ENCODE measurements around the gene GALNT14.

The GALNT14 gene

DNA sequence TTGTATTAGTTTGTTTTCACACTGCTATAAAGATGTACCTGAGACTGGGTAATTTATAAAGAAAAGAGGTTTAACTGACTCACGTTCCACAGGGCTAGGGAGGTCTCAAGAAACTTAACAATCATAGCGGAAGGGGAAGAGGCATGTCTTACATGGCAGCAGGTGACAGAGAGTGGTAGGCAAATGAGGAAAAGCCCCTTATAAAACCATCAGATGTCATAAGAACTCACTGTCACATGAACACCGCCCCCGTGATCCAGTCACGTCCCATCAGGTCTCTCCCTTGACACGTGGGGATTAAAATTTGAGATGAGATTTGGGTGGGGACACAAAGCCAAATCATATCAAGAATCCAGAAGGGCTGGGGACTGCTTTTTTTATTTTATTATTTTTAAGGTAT lies 120.0 kb downstream of the GALNT14 start:
- no peak for DNase-seq (ENCODE audit: extremely low read depth in 1 of 2, low read depth in 1 of 2)

DNA sequence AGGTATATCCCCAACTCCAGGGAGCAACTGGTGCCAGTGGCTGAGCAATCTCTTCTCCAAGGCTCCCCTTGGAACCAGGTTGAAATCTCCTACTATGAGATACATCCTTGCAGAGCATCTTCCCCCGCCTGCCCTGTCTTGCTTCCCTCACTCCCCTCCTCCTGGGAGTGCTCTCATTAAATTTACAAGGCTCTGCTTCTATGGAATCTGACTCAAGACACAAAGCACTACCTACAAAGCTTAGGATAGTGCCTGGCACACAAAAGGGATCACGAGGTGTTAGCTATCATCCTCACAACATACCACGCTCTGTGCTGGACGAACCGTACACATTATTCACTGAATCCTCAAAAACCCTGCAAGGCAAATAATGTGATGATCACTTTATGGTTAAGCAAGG lies 121.6 kb downstream of the GALNT14 start:
- no peak for DNase-seq (ENCODE audit: extremely low read depth in 1 of 2, low read depth in 1 of 2)

DNA sequence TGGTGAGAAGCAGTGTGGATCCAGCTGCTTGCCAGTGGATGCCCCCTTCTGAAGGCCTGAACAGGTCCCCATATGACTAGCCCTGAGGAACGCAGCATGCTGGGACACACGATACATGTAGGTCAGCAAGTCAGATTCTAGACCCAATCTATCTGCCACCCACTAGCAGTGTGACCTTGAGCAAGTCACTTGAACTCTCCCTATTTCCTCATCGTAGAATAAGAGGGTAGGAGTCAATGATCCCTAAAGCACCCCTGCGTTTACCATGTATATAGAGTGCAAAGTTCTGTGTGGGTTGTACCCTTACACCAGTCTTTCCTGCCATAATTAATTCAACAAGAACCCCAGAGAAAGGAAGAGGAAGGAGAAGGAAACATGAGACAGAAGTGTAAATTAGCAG lies 123.7 kb downstream of the GALNT14 start:
- no peak for DNase-seq (ENCODE audit: extremely low read depth in 1 of 2, low read depth in 1 of 2)

DNA sequence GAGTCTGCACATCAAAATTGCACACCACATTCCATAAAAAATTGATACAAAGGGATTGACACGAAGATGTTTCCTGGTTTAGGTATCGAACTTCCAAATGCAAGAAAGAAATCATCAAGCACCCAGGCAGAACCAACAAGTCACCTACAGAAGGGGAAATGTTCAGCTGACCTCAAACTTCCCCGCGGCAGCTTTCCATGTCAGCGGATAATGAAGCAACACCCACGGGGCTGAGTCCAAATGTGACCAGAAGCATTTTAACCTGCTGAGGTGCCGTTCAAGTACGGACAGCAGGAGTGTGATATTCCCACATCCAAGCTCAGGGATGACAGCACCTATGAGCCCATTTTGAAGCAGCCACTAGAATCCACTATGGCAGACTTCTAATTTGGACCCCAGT lies 124.9 kb downstream of the GALNT14 start:
- no peak for DNase-seq (ENCODE audit: extremely low read depth in 1 of 2, low read depth in 1 of 2)

DNA sequence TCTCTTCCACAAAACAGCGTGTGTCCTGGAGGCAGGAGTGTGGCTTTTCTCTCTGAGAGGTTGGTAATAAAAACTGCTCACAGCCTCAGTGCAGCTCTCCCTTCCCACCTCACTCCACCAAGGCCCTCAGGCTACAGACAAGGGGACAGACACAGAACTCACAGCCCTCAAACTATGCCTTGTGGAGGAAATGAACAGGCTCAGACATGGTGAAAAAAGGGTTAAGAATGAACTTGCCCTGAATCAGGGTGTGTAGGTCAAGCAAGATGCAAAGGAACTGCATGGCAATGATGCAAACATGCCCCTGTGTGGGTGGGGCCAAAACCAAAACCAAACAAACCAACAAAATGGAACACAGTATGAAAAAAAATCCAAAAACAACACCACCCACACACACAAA lies 125.8 kb downstream of the GALNT14 start:
- no peak for DNase-seq (ENCODE audit: extremely low read depth in 1 of 2, low read depth in 1 of 2)

DNA sequence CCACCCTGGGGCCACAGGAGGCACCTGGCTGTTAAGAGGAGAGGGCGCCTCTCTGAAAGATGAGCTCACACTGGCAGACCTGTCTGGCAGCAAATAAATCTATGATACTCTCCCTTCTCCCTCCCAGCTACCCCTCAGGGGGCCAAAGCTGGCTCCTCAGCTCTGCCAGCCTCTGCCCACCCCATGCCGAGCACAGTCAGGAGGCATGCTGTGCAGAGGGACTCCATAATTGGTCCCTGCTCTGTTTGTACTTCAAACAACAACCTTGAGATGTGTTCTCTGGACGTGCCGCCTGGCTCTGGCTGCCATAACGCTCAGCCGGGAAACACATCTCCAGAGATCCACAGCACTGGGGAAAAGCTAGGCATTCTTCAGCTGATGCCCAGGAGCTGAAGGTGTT lies 126.7 kb downstream of the GALNT14 start:
- DNase-seq (ENCODE audit: extremely low read depth in 1 of 2, low read depth in 1 of 2): no peak

DNA sequence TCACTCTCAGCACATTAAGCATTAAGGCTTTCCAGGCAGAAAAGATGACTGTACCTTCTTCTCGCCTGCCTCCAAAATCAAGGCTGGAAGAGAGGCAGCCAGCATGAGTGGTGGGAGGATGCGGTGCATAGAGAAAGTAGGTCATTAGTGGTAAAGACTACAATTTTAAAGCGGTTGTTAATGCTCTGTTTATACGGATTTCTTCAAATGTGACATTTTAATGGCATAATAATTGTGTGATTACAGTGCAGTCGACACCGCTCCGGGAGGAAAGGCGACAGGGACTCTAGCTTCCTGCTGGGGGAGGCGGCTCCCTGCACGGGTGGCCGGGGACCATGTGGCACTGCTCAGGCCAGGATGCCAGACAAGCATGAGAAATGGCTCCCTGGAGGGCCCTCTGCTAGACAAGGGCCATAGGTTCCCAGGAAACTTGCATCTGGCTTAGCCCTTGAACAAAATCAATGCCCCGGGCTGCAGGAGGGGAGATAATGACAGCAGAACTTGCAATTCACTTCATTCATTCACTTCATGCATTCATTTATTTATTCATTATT lies 129.6 kb downstream of the GALNT14 start:
- no peak for DNase-seq (ENCODE audit: extremely low read depth in 1 of 2, low read depth in 1 of 2)

DNA sequence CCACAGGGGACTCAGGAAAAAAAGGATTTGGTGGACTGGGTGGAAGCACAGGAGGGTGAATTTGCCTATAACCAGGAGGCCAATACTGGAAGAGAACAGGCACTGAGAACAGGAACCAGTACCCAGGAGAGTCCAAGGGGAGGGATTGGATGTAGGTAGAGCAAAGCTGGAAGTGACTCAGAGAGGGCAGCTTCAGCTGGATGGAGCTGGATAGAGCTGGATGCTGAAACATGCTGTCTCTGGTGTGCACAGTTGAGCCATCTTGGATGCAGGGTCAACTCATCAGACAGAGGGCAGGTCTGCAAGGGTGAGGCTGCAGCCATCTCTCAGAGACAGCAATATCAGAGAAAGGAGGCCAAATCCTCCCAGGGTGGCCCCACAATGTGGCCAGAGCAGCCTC lies 134.0 kb downstream of the GALNT14 start:
- DNase-seq (ENCODE audit: extremely low read depth in 1 of 2, low read depth in 1 of 2): no peak

DNA sequence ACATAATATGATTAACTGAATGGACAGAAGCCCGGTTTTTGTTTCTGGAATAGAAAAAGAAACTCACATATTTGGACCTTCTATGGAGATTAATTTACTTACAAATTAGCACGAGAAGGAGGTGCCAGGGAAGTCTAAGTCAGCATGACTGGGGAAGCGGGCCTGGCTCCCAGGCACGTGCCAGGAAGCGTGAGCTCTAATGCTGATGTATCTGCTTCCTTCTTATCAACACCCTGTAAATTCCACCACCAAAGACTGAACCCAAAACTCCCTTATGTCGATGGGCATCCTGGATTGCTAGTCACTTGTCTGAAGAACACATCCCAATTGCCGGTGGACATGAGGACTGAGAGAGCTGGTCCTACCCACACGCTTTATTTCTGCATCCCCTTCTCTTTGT lies 134.5 kb downstream of the GALNT14 start:
- no peak for DNase-seq (ENCODE audit: extremely low read depth in 1 of 2, low read depth in 1 of 2)

DNA sequence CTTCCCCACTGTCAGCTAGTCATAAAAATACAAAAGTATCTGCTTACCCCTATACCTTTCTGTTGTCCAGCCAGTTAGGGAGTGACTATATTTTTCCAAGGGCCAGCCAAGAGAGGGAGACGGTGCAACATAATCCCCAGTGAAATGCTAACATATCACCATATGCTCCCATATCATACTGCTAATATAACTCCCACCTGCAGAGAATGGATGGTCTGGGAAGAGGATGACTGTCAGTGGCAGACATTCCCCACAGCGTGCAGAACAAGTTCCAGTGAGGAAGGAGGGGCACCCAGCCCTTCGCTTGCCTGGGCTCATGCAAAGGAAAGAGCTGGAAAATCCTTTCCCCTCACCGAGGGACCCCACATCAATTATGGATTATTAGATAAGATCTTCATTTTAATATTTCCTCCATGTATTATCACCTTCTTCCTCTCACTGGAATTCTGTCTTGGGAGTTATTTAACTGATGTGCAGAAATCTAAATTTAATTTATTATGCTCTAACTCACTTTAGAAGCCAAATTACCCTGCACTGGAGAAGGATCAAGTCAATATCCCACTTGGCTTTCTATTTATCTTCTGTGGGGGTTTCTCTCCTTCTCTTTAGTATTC lies 135.6 kb downstream of the GALNT14 start:
- no peak for DNase-seq (ENCODE audit: extremely low read depth in 1 of 2, low read depth in 1 of 2)

DNA sequence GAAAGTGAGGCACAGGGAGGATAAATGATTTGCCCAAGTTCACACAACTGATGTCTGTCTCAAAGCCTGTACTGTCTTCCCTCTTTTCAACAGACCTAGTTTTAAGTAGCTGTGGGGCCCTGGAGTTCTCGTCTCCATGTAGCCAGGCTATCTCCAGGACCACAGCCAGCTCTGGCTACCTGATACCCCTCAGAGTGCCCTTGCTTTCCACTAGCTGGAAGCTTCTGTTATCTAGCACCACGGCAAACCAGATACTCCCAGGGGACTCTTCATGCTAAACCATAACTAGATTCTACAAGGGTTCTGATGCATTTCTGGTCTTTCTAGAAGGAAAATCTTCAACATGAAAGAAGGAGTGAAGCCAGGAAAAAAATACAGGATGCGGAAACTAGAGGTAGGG lies 137.3 kb downstream of the GALNT14 start:
- DNase-seq (ENCODE audit: extremely low read depth in 1 of 2, low read depth in 1 of 2): no peak

DNA sequence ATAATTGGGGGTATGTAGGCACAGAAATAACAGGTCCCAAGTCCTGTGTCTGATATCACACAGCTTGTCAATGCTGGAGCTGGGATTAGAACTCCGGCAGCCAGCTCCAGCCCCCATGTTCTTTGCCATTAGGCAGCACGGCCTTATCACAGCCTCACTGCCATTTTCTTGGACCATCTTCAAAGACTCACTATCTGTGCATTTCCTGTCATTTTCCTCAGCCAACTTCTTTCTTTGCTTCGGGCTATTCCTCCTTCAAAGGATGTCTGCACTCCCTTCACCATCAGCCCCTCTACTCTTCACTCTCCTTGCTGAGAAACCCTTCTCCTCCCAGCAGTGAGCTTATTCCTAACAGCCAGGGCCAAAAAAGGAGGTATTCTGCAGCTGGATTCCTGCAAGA lies 139.6 kb downstream of the GALNT14 start:
- no peak for DNase-seq (ENCODE audit: extremely low read depth in 1 of 2, low read depth in 1 of 2)

DNA sequence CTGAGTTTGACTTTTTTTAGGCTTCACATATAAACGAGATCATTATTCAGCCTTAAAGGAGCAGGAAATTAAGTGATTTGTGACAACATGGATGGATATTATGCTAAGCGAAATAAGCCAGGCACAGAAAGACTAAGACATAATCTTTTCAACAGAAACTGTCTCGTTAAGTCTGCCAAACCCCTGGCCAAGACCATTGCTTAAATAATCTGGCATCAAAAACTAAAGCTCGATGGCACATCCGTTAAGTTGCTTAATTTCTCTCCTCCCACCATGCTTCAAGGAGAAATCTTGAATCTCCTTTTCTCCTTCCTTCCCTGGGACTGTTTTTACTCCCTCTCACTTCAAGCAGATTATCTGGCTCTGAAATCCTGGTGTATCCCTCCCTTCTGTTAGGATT lies 140.3 kb downstream of the GALNT14 start:
- DNase-seq (ENCODE audit: extremely low read depth in 1 of 2, low read depth in 1 of 2): no peak

DNA sequence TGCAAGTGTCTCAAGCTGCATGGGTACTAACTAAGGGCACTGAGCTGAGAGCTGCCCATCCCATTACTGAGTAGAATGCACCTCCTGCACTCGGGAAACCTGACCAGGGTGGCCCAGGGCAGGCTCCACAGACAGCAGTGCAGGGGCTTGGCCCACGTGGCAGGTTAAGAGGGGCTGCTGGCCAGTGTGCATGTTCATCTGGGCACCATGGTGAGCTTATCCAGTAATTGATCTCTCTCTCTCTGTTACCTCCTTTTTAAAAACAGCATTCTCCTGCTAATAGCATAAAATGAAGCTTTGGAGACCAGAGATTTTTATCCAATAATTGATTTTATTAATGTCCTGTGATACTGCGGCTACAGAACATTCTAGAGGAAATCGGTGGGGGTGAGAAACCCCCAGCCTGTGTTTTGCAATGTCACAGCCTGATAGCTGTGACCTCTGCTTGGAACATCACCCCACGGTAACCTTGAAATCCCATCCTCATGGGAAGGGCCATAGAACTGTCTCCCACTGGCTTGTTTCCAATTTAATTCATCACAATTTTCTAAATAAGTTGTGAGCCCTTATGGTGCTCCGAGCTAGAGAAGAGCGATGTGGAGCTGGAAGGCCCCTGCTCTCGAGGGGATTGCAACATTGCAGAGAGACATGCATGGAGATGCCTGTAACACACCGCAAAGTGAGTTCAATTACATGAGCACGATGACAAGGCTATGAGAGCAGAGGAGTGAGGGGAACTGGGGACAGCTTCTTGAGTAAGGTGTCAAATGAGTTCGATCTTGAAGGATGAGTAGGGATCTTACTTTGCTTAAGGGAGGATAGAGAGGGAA lies 143.8 kb downstream of the GALNT14 start:
- no peak for DNase-seq (ENCODE audit: extremely low read depth in 1 of 2, low read depth in 1 of 2)

DNA sequence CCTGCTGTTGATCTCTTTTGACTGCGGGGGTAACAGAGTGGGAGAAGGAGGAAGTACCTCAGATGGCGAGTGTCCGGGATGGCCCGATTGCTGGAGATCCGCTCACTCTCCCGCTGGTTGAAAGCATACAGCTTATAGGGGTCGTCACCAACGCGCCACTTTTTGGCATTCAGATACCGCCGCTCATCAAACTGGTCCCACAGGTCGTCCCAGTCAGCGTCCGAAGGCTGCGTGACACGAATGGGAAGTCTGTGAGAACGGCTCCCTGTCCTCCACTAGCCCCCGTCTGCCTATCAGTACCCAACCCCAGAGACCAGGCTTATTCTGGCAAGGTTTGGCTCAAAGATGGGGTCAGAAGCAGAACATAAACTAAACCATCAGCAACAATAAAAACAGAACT lies 145.5 kb downstream of the GALNT14 start:
- DNase-seq (ENCODE audit: extremely low read depth in 1 of 2, low read depth in 1 of 2): no peak

DNA sequence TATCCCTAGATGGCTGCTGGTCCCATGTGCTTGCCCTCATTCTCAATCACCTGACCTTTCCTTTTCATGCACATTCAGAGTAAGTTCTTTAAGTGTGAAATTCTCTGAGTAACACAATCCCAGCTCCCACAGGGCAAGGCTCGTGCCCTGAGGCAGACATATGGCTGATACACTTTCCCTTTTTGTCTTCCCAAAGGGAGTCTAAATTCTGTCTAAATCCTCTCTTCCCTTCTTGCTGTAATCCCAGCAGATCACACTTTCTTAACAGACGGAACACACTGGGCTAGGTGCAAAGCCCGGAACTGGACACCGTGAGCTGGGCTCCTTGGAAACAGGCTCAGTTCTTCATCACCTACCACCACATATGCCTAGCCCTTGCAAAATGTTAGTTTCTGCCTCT lies 147.6 kb downstream of the GALNT14 start:
- no peak for DNase-seq (ENCODE audit: extremely low read depth in 1 of 2, low read depth in 1 of 2)

DNA sequence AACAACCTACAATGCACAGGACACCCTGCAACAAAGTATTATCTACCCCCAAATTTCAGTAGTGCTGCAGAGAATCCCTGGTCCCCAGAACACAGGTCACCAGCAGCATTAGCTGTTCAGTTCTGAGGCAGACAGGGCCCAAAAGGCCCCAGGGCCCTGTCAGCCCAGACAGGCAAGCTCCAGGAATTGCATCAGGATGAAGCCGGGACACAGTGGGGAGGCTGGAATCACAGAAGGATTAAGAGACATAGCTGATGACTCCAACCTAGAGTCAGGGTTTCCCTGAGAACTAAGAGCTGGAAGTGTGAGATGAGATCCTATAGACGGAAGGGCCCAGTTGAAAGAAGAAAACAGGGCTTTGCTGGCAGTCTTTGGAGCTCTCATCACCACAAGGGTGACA lies 148.1 kb downstream of the GALNT14 start:
- DNase-seq (ENCODE audit: extremely low read depth in 1 of 2, low read depth in 1 of 2): no peak

DNA sequence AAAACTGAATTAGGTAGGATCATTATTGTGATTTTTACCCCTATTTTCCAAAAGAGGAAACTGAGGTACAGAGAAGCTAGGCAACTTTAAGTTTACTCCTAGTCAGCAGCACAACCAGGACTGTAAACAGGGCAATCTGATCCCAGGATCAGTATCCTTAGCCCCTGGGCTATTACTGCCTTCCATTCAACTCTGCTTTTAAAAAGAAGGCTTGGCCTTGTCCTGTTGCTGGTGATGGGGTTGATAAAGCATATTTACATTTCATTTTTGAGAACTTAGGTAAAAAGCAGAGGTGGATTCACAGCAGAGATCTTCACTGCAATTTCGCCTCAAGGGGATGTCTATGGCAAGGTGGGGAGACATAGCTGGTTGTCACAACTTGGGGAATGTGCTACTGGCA lies 148.5 kb downstream of the GALNT14 start:
- DNase-seq (ENCODE audit: extremely low read depth in 1 of 2, low read depth in 1 of 2): no peak

DNA sequence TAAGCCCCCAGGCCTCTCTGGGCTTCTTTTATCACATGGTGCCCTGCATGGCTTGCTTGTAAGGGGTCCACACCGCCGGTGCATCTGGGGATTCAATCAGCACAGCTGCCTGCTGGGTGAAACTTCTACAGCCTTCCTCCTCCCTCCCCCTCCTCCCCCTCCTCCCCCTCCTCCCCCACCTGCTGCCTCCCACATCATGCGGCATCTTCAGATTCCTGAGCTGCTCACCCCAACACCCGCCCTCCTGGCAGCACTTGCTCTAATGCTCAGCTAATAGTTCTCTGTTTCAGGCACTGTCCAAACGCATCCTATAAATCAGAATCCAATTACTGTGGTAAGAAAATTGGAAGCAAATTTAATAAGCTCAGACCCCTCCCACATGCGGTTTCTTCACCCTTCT lies 150.7 kb downstream of the GALNT14 start:
- DNase-seq (ENCODE audit: extremely low read depth in 1 of 2, low read depth in 1 of 2): no peak

DNA sequence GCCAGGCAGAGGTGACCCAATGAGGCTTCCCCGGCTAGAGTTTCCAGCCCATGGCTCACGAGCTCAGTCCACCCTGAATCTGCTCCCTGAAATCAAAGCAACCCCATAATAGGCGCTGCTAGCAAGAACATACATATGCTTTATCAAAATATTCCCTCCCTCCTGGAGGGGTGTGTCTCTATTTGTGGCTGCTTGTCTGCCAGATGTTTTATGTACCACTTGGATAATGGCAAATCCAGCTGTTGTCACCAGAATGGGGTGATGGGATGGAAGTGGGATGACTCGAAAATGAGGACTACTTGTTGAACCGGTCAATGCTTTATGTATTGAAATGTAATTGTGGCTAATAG lies 152.0 kb downstream of the GALNT14 start:
- DNase-seq (ENCODE audit: extremely low read depth in 1 of 2, low read depth in 1 of 2): no peak

DNA sequence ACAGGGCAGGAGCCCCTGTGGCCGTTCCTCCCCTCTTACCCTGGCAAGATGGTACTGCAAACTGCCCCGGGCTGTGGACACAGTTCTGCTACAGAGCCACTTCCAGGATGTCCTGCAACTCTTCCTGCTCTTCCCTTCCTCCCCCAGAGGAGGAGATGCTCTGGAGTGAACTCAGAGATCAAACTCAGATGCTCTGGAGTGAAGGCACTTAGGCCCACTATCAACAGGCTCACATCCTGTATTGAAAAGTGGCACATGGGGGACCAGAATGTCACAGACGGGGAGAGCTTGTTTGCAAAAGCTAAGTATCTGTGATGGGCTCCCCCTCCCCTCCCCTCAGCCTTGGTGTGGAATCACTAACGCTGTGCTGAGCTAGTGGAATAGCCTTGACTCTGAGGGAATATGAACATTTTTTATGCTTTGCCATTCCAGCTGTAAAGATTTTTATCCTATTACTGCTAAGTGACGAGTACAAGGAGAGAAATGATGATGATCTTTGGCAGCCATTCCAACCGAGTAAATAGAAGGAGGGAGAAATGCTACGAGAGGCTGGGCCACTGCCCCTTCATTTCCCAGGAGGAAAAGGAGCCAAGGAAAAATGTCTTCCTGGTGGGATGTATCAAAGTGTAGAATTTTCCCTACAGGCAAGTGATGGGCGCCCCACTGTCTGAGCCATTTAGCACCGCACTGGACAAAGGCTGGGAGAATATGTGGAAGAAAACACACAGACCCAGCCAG lies 152.6 kb downstream of the GALNT14 start:
- DNase-seq (ENCODE audit: extremely low read depth in 1 of 2, low read depth in 1 of 2): no peak

DNA sequence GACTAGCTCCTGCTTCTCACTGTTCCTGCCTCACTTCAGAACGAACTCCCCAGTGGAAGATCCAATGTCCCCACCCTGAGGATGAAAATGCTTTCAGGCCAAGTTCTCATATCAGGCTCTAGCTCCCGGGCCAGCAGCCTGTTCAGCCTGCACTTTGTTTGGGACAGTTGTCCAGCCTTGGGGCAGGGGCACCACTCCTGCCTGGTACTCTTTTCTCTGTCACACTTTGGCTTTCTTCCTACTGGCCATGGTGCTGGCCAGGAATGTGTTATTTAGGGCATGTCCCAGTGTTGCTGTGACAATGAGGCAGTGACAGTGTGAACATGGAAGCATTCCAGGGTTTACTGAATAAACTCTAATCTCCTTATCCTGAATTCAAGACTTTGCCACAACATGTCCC lies 154.1 kb downstream of the GALNT14 start:
- DNase-seq (ENCODE audit: extremely low read depth in 1 of 2, low read depth in 1 of 2): no peak
